Astrocyte (in vitro differentiated cells and primary cell): ENCODE measurements around the gene RHBDL1. TPM values are rescaled to one million over a fixed set of nuclear protein-coding genes. Genes with fewer than 3 reads are reported as not detected.
A peak's percentile ranks its signal among the peaks of the same experiment; 100 is the strongest.
"Not testable (repeated sequence)": the region's sequence is repeated elsewhere in the genome, so short reads cannot be mapped to it uniquely, and the experiment has no call there.

Source experiments
- DNase-seq: peaks from one replicate; pipeline ENCODE4 v3.0.0-alpha.2; 2010; ENCODE audit warnings: low read depth
- FAIRE-seq: peaks from 2 replicates; lab custom pipeline; 2011; peaks lifted over from hg19 to GRCh38; lab: Jason Lieb, UNC
- H2AFZ ChIP-seq: 2 replicates; pipeline ENCODE4 v1.6.0; 2012; ENCODE audit warnings: low read depth, low read length, inconsistent platforms
- H3K27ac ChIP-seq: 2 replicates; pipeline ENCODE4 v1.5.1; 2011; ENCODE audit warnings: low read depth, low read length, inconsistent platforms
- H3K27me3 ChIP-seq: 2 replicates; pipeline ENCODE4 v1.6.0; 2011; ENCODE audit warnings: low read length, inconsistent platforms; ENCODE audit not compliant: insufficient read depth
- H3K36me3 ChIP-seq: 2 replicates; pipeline ENCODE4 v1.5.1; 2011; ENCODE audit warnings: low read length, inconsistent platforms; ENCODE audit not compliant: insufficient read depth
- H3K4me1 ChIP-seq: 2 replicates; pipeline ENCODE4 v1.5.1; 2011; ENCODE audit warnings: low read length, inconsistent platforms; ENCODE audit not compliant: insufficient read depth
- H3K4me2 ChIP-seq: 2 replicates; pipeline ENCODE4 v1.6.0; 2012; ENCODE audit warnings: low read length, inconsistent platforms
- H3K4me3 ChIP-seq: 2 replicates; pipeline ENCODE4 v1.5.1; 2011; ENCODE audit warnings: low read depth, mild to moderate bottlenecking, low read length, inconsistent platforms; ENCODE audit not compliant: insufficient read depth
- H3K79me2 ChIP-seq: 2 replicates; pipeline ENCODE4 v1.6.0; 2012; ENCODE audit warnings: mild to moderate bottlenecking, low read length, inconsistent platforms; ENCODE audit not compliant: insufficient read depth
- H3K9ac ChIP-seq: 2 replicates; pipeline ENCODE4 v1.6.0; 2012; ENCODE audit warnings: mild to moderate bottlenecking, low read length, inconsistent platforms
- H3K9me3 ChIP-seq: 2 replicates; pipeline ENCODE4 v1.5.1; 2012; ENCODE audit warnings: low read depth, mild to moderate bottlenecking, low read length, inconsistent platforms; ENCODE audit not compliant: insufficient read depth
- H4K20me1 ChIP-seq: 2 replicates; pipeline ENCODE4 v1.6.0; 2012; ENCODE audit warnings: low read length, inconsistent platforms; ENCODE audit not compliant: insufficient read depth
- H3K27ac Mint-ChIP-seq: one replicate; pipeline ENCODE4 v1.8.0; 2021; ENCODE audit warnings: mild to moderate bottlenecking, mixed read lengths; ENCODE audit not compliant: unreplicated experiment
- H3K27me3 Mint-ChIP-seq: one replicate; pipeline ENCODE4 v1.8.0; 2021; ENCODE audit warnings: low read depth, mixed read lengths; ENCODE audit not compliant: unreplicated experiment
- H3K36me3 Mint-ChIP-seq: one replicate; pipeline ENCODE4 v1.8.0; 2021; ENCODE audit warnings: low read depth, mixed read lengths; ENCODE audit not compliant: unreplicated experiment
- H3K4me1 Mint-ChIP-seq: one replicate; pipeline ENCODE4 v1.8.0; 2021; ENCODE audit warnings: low read depth, mixed read lengths; ENCODE audit not compliant: unreplicated experiment
- H3K4me3 Mint-ChIP-seq: one replicate; pipeline ENCODE4 v1.8.0; 2021; ENCODE audit warnings: mild to moderate bottlenecking, moderate library complexity, mixed read lengths; ENCODE audit not compliant: unreplicated experiment
- H3K9me3 Mint-ChIP-seq: one replicate; pipeline ENCODE4 v1.8.0; 2021; ENCODE audit warnings: mild to moderate bottlenecking, mixed read lengths; ENCODE audit not compliant: unreplicated experiment
- CTCF ChIP-seq: IDR thresholded peaks from 2 replicates; pipeline ENCODE4 v1.5.1; 2011; ENCODE audit warnings: low read depth, mild to moderate bottlenecking, inconsistent platforms, low read length, moderate library complexity; ENCODE audit not compliant: insufficient read depth
- EZH2 ChIP-seq: IDR thresholded peaks from 2 replicates; pipeline ENCODE4 v1.6.1; 2012; ENCODE audit warnings: mild to moderate bottlenecking, low read length, inconsistent platforms; ENCODE audit not compliant: insufficient read depth
- total RNA-seq: library from RNA; stranded (reverse); gene quantifications from 2 replicates; pipeline ENCODE4 v1.2.1, GENCODE V29; 2021

The RHBDL1 gene
- total RNA-seq, 1 donor from 2014 or later: 4.9 TPM

- H4K20me1 ChIP-seq: peaks cover 24% of the 10 kb centered on the region
- H3K9ac ChIP-seq, H3K27me3 ChIP-seq, H3K36me3 ChIP-seq, H3K79me2 ChIP-seq, H3K4me3 ChIP-seq, H3K9me3 Mint-ChIP-seq, H3K4me2 ChIP-seq, H3K4me1 Mint-ChIP-seq, H3K36me3 Mint-ChIP-seq, H3K9me3 ChIP-seq, H2AFZ ChIP-seq: not testable (repeated sequence)
- H3K27ac ChIP-seq: peak overlapping the region; percentile 59
- Mint-ChIP-seq H3K27ac (peak overlapping the region; percentile 56), H3K4me3 (peak overlapping the region; percentile 74), H3K27me3 (peaks cover 10% of the 10 kb centered on the region)
- peak; percentile 48 for TF ChIP-seq CTCF
- H3K4me1 ChIP-seq: peaks cover 36% of the 10 kb centered on the region
- DNase-seq (peak; percentile 85), FAIRE-seq (peak; percentile 90)
Observed at GRCh38 chr16:712740-713250, 37.3 kb downstream of the RHBDL1 start.

DNA sequence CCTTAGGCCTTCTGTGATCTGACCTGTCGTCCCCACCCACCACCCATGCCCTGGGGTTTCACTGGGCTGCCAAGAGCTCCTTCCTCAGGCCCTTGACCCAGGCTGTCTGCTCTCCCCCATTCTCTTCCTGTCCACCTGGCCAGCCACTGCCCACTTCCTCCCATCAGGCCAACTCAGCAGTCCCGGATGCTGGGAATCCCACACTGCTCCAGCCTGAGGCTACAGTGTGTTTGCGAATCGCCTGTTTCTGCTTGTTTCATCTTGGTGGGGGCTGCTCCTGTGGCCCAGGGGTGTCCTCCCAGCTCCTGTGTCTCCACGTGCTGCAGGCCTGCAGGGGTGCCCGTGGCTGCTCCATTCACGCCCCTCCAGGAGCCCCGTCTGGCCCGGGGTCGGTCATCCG, 38.6 kb downstream of the RHBDL1 start:
- Histone ChIP-seq H3K4me2 (no peak overlapping the region), H3K9me3 (no peaks in the 10 kb centered on the region), H2AFZ (no peak overlapping the region), H3K79me2 (peaks cover 7% of the 10 kb centered on the region), H3K36me3 (no peaks in the 10 kb centered on the region), H3K27me3 (no peaks in the 10 kb centered on the region), H4K20me1 (peaks cover 34% of the 10 kb centered on the region), H3K27ac (no peak overlapping the region), H3K9ac (no peak overlapping the region), H3K4me3 (no peak overlapping the region), H3K4me1 (peaks cover 36% of the 10 kb centered on the region)
- H3K4me3 Mint-ChIP-seq: peak overlapping the region; percentile 60
- peak overlapping the region; percentile 58 for H3K27ac Mint-ChIP-seq
- H3K9me3 Mint-ChIP-seq: no peaks in the 10 kb centered on the region
- FAIRE-seq: no peak
- TF ChIP-seq CTCF (no peak), EZH2 (no peak)
- no peaks in the 10 kb centered on the region for H3K36me3 Mint-ChIP-seq
- no peaks in the 10 kb centered on the region for H3K27me3 Mint-ChIP-seq
- H3K4me1 Mint-ChIP-seq: peaks cover 8% of the 10 kb centered on the region
- no peak for DNase-seq
